ENCODE measurements around the gene DGKZ.
A peak's percentile ranks its signal among the peaks of the same experiment; 100 is the strongest.

The DGKZ gene

DNA sequence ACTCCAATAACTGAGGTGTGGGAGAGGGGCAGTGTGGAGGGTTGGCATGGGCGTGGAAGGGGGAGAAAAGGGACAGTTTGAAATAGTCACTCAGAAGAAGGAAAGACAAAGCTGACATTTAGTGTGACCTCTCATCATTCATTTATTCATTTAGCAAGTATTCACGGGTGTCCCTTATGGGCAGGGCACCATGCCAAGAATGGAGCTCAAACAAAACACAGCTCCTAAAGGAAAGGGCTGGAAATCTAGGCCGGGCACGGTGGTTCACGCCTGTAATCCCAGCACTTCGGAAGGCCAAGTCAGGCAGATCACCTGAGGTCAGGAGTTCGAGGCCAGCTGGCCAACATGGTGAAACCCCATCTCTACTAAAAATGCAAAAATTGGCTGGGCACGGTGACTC is 19.4 kb upstream of the DGKZ start:
- no peak for DNase-seq (ENCODE audit: low read depth in 2 of 2)

DNA sequence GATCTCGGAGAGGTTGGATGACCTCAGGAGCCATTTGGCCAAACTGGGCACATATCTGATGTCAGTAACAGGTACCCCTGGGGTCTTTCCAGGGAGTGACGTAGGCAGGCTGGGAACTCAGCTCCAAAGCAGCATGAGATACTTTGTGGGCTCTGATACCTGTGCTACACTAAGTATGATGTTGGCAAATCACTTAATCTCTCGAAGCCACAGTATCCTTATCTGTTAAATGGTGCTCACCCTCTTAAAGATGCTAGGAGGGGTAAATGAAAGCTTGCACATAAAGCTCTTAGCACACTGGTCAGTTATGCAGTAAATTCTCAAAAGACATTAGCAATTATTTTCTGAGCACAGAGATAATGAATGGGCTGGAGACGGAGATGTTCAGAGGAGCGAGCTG is 17.1 kb upstream of the DGKZ start:
- no peak for DNase-seq (ENCODE audit: low read depth in 2 of 2)

GRCh38 chr11:46330563-46331281 is 16.5 kb upstream of the DGKZ start:
- no peak for DNase-seq (ENCODE audit: low read depth in 2 of 2)

DNA sequence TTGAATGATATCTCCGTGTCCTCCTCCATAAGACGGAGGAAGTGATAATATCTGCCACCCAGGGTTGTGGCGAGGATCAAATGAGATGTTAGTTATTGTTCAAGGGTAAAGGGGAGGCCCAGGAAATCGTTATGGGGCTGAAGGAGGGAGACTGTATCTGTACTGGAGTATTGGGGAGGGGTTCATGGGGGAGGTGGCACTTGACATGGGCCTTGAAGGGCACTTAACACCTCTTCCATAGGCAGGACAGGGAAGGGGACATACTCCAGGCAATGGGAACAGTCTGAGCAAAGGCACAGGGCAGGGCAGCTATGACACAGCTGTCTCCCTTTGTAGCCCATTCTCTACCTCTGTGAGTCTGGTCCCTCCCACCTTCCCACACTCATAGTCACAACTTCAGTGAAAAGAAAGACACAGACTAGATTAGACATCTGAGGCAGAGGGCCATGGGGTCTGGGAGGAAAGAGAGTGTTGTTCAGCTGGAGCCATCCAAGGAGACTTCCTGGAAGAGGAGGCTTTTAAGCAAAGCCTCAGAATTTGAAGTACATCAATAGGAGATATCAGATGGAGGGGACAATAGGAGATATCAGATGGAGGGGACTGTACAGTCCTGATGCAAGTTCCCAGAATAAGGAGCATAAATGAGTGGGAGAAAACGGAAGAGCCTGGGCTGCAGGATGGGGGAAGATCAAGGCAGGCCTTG is 15.8 kb upstream of the DGKZ start:
- DNase-seq (ENCODE audit: low read depth in 2 of 2): no peak

DNA sequence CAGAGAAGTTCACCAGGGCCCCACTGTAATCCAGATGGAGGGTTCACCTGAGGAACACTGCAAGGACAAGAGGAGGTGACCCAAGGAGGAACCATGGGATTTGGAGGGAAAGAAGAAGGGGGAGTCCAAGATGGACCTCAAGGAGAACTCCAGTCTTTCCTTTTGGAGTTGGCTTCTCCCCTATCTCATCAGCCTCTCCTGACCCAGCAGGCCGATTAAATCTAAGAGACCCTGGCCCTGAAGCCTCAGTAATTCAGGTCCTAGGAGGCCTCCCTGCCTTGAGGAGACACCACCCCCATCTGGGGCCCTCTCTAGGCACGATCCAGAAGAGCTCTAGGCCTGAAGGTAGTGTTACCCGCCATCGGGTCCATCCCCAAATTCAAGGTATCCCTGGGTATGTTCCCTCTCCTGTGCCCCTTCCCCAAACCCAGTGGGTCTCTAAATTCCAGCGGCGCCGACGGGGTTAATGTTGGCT is 15.1 kb upstream of the DGKZ start:
- no peak for DNase-seq (ENCODE audit: low read depth in 2 of 2)

- DNase-seq (ENCODE audit: low read depth in 2 of 2): peak; percentile 42 to 60
Measured at GRCh38 chr11:46332568-46333393, 14.5 kb upstream of the DGKZ start.

DNA sequence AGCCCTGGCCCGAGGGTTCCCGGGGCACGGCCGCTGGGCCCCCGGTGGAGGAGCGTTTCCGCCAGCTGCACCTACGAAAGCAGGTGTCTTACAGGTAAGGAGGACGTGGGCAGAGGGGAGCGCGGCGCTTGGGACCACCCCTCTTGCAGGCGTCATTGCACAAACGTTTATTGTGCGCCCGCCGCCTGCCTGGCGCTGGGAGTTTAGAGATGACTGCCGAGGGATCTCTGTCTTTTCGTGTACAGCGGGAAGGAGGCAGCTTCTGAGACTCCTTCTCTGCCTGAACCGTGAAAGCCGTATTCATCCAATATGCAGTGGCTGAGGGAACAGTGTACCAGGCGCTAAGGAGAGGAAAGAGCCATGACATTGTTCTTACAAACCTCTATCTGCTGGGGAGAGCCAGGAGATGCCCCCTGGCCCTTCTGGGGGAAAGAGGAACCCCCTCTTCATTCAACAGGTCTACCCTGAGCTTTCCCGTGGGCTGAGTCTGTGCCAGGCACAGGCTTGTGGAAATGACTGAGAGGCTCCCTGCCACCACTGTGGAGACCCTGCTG is 13.8 kb upstream of the DGKZ start:
- DNase-seq (ENCODE audit: low read depth in 2 of 2): no peak

- DNase-seq (ENCODE audit: low read depth in 2 of 2): no peak
Measured at GRCh38 chr11:46334211-46334610, 13.1 kb upstream of the DGKZ start.

GRCh38 chr11:46335271-46335670 is 12.0 kb upstream of the DGKZ start:
- no peak for DNase-seq (ENCODE audit: low read depth in 2 of 2)

DNA sequence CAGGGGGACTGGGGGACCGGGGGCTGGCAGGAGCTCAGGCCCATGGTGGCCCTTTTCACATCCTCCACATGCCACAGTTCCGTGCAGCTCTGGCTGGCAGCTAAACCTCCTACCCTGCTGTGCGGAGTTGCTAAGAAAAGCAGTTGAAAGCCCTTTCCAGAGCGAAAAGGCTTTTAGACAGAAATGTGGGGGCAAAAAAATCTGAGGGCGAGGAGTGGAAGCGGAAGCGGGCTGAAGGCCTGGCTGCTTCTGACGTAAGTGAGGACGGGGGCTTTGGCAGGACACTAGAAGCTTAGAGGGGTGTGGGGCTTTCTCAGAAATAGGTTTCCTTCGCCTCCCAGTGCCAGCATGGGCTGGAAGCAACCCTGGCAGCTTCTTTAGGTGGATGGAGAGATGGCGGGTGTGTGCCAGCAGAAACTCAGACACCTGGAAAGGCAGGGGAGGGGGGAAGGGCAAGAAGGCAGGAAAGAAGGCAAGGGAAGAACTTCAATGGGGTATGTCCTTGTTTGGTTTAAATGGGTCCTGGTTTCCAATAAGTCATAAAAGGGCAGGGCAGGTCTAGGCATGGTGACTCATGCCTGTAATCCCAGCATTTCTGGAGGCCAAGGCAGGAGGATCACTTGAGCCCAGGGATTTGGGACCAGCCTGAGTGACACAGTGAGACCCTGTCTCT is 11.2 kb upstream of the DGKZ start:
- DNase-seq (ENCODE audit: low read depth in 2 of 2): no peak

GRCh38 chr11:46336563-46337180 is 10.6 kb upstream of the DGKZ start:
- no peak for DNase-seq (ENCODE audit: low read depth in 2 of 2)

GRCh38 chr11:46337626-46338345 is 9.5 kb upstream of the DGKZ start:
- no peak for DNase-seq (ENCODE audit: low read depth in 2 of 2)

DNA sequence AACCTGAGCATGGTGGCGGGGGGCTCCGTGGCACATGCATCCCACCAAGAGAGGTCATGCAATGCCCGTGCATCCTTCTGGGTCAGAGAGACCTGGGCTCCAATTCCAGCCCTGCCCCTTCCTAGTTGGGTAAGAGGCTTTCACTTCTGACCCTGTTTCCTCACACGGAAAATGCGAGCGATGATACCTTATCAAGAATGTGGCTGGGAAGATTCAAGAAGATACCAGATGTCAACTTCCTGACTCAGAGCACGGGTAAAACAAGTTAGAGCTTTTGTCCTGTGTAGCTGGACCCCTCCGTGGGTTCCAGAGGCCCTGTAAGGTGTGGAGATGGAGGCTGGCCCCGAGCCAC is 8.7 kb upstream of the DGKZ start:
- no peak for DNase-seq (ENCODE audit: low read depth in 2 of 2)

- no peak for DNase-seq (ENCODE audit: low read depth in 2 of 2)
Measured at GRCh38 chr11:46338988-46339666, 8.1 kb upstream of the DGKZ start.

DNA sequence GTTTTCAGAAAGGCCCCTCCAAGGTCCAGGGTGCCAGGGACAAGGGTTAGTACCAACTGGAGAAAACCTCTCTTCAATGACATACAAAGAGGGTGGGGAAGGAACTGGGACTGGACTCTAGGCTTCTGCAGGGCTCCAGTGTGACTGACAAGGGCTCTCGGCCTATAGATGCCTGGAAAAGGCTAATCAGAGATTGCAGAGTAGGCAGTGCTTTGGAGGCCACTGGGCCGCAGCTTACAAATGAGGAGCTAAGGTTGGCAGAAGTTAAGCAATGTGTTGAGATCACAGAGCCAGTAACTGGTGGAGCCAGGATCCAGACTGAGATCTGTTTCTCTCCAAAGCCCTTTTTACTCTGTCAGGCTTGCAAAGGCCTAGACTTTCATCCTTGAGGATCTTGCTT is 7.4 kb upstream of the DGKZ start:
- DNase-seq (ENCODE audit: low read depth in 2 of 2): no peak

- no peak for DNase-seq (ENCODE audit: low read depth in 2 of 2)
Measured at GRCh38 chr11:46341454-46341853, 5.8 kb upstream of the DGKZ start.

DNA sequence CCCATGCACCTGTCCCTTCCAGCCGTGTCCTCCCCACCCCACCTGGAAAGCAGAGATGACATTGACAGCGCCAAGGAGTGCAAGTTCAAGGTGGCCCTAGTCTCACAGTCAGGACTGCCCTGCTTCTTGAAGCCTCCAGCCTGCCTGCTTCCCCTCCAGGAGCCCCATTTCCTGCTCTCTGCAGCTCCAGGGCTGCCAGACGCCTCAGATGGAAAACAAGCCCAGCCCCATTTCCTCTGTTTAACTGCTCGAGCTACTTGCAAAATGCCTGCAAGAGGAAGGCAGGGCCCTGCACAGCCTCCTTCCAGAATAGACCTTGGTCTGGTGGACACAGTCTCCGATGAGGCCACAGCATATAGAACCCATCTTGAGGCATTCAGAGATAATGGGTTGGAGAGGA is 5.0 kb upstream of the DGKZ start:
- no peak for DNase-seq (ENCODE audit: low read depth in 2 of 2)

DNA sequence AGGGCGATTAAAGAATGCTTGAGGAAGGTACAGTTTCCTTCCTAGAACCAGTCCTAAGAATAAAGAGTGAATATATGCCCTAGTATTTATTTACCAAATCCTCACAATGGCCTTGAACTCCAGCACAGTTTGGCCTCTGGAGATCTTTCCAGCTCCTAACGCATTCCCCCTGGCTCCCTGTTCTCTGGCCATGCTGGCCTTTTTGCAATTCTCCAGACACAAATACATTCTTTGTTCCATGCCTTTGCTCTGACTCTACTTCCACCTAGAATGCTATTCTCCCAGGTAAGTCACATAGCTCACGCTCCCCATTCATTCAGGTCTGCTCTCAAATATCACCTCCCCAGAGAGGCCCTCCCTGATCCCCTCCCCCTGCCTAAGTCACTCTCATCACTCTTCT is 3.7 kb upstream of the DGKZ start:
- no peak for DNase-seq (ENCODE audit: low read depth in 2 of 2)

GRCh38 chr11:46345131-46345597 is 2.1 kb upstream of the DGKZ start:
- DNase-seq (ENCODE audit: low read depth in 2 of 2): no peak

DNA sequence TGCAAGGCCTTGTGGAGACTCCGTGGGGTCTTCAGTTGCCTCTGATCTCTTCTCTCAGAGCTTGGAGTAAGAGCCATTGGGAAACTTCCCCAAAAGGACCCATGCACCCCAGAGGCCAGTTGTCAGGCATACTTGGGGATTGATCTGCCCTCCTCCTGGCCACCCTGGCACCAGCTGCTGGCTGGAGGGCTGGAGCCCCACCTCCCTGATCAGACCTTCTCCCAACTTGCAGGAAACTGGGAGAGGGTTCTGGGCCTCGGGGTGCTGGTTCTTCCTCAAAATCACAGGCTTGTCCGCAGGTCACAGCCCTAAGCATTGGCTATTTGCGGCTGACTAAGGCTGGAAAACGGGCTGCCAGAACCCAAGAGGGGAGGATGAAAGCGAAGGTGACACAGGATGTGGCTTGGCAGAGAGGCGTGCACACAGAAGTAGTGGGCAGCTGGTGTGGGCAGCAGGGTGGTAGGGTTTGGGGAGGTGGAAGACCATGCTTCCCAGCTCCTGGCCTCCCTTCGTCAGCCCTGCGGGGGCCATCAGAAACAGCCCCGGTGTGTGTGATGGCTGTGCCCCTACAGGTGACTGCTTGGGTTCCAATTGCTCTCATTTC is 1.3 kb upstream of the DGKZ start:
- DNase-seq (ENCODE audit: low read depth in 2 of 2): no peak
